RWPE1 (cell line): ENCODE results near the gene CALB2.

ENCODE experiments used
- CTCF ChIA-PET: fragments of 350-600 bp; sonication (Branson Sonifier 250); formaldehyde crosslinking; extraction: SDS; loops from one replicate; lab custom pipeline; 2021; lab: Yijun Ruan, JAX
- POLR2A ChIA-PET: fragments of 400-600 bp; formaldehyde crosslinking; extraction: SDS; loops from one replicate; lab custom pipeline; 2020; ENCODE audit warnings: antibody characterized with exemption; ENCODE audit not compliant: low non-redundant PET; lab: Yijun Ruan, JAX
- DNase-seq: peaks from one replicate; pipeline ENCODE4 v3.0.0; 2012; ENCODE audit warnings: low spot score
- H3K27ac ChIP-seq: fragments of 450-650 bp; 2 replicates; pipeline ENCODE4 v1.5.1; 2017
- CTCF ChIP-seq: fragments of 450-650 bp; conservative IDR thresholded peaks from 2 replicates; pipeline ENCODE4 v1.5.1; 2017; ENCODE audit warnings: low read depth, mild to moderate bottlenecking

CALB2 gene

GRCh38 chr16:71376465-71377157 is 18.1 kb downstream of the CALB2 start:
- TF ChIP-seq CTCF: no peak
- CTCF ChIA-PET: no interaction called here
- H3K27ac ChIP-seq: no peak overlapping the region
- DNase-seq: no peak
- POLR2A ChIA-PET: no interaction called here

- H3K27ac ChIP-seq: no peak overlapping the region
- ChIA-PET CTCF (interaction anchor here (0.6 kb wide), 1 partner anchor 47 kb away, joined by 3 read pairs; no protein-coding TSS in a partner anchor), POLR2A (no interaction called here)
- no peak for DNase-seq
- TF ChIP-seq CTCF: no peak
Observed at GRCh38 chr16:71379711-71380110, 21.2 kb downstream of the CALB2 start.

- DNase-seq: no peak
- CTCF ChIA-PET: no interaction called here
- H3K27ac ChIP-seq: no peak overlapping the region
- POLR2A ChIA-PET: no interaction called here
- TF ChIP-seq CTCF: no peak
Observed at GRCh38 chr16:71380831-71381230, 22.3 kb downstream of the CALB2 start.

- DNase-seq: no peak
- POLR2A ChIA-PET: no interaction called here
- no peak overlapping the region for H3K27ac ChIP-seq
- CTCF ChIA-PET: no interaction called here
- no peak for TF ChIP-seq CTCF
Observed at GRCh38 chr16:71383054-71383773, 24.7 kb downstream of the CALB2 start.

- peak; percentile 14 for DNase-seq
- ChIA-PET CTCF (no interaction called here), POLR2A (no interaction called here)
Observed at GRCh38 chr16:71384073-71384724, 25.7 kb downstream of the CALB2 start.

More at GRCh38 chr16:71384073-71384724, 25.7 kb downstream of the CALB2 start:
- no peak for TF ChIP-seq CTCF
- no peak overlapping the region for H3K27ac ChIP-seq
